Daoy (cell line): ENCODE results near the gene TRDMT1. TPM values are rescaled to one million over a fixed set of nuclear protein-coding genes. Genes with fewer than 3 reads are reported as not detected.

Experiments used
- DNase-seq: peaks from one replicate; pipeline ENCODE4 v3.0.0-alpha.2; 2015; ENCODE audit warnings: low read depth
- total RNA-seq: library from RNA; depleted of rRNA; stranded (reverse); fragments of >200 nt; shearing (Covaris generic); gene quantifications from 2 replicates; pipeline ENCODE4 v1.2.3, GENCODE V29; 2014

The TRDMT1 gene
- total RNA-seq, 1 experiment from 2014 or later: 8.4 TPM

- DNase-seq: no peak
These were observed 8.9 kb upstream of the TRDMT1 start for GRCh38 chr10:17210361-17210760.

GRCh38 chr10:17209881-17210280 lies 8.4 kb upstream of the TRDMT1 start:
- no peak for DNase-seq

- DNase-seq: no peak
These were observed 7.8 kb upstream of the TRDMT1 start for GRCh38 chr10:17209302-17209701.

- no peak for DNase-seq
These were observed 7.0 kb upstream of the TRDMT1 start for GRCh38 chr10:17208476-17208875.

GRCh38 chr10:17206210-17206709 lies 4.8 kb upstream of the TRDMT1 start:
- DNase-seq: peak; percentile 87

- no peak for DNase-seq
These were observed 1.9 kb upstream of the TRDMT1 start for GRCh38 chr10:17203416-17203815.

- DNase-seq: no peak
These were observed 1.5 kb upstream of the TRDMT1 start for GRCh38 chr10:17202999-17203398.

- DNase-seq: no peak
These were observed 1.0 kb upstream of the TRDMT1 start for GRCh38 chr10:17202506-17202905.

GRCh38 chr10:17201794-17202116 lies 283 bp upstream of the TRDMT1 start:
- DNase-seq: no peak

- no peak for DNase-seq
These were observed 1.2 kb downstream of the TRDMT1 start for GRCh38 chr10:17200001-17200911.

- DNase-seq: peak; percentile 41
These were observed 2.1 kb downstream of the TRDMT1 start for GRCh38 chr10:17199351-17199804.

- DNase-seq: no peak
These were observed 4.9 kb downstream of the TRDMT1 start for GRCh38 chr10:17196573-17196972.

- no peak for DNase-seq
These were observed 5.4 kb downstream of the TRDMT1 start for GRCh38 chr10:17196045-17196444.

- no peak for DNase-seq
These were observed 6.4 kb downstream of the TRDMT1 start for GRCh38 chr10:17195083-17195482.

GRCh38 chr10:17190602-17191001 lies 10.9 kb downstream of the TRDMT1 start:
- no peak for DNase-seq

GRCh38 chr10:17188644-17189172 lies 12.8 kb downstream of the TRDMT1 start:
- DNase-seq: no peak

GRCh38 chr10:17185873-17186272 lies 15.6 kb downstream of the TRDMT1 start:
- DNase-seq: no peak

GRCh38 chr10:17183110-17183509 lies 18.4 kb downstream of the TRDMT1 start:
- no peak for DNase-seq

GRCh38 chr10:17181751-17182150 lies 19.7 kb downstream of the TRDMT1 start:
- DNase-seq: peak; percentile 15

- DNase-seq: no peak
These were observed 20.4 kb downstream of the TRDMT1 start for GRCh38 chr10:17181110-17181509.

- peak; percentile 42 for DNase-seq
These were observed 22.5 kb downstream of the TRDMT1 start for GRCh38 chr10:17179002-17179401.

- no peak for DNase-seq
These were observed 23.5 kb downstream of the TRDMT1 start for GRCh38 chr10:17178006-17178405.

GRCh38 chr10:17177014-17177413 lies 24.5 kb downstream of the TRDMT1 start:
- DNase-seq: no peak
